GM21423 (cell line): ENCODE results near the gene CLMP.

Experiments
- ATAC-seq: cut with Tn5 transposase; IDR thresholded peaks from one replicate; pipeline ENCODE4 v1.9.1; 2021; ENCODE audit warnings: mild to moderate bottlenecking, moderate library complexity; ENCODE audit not compliant: unreplicated experiment

Gene CLMP

GRCh38 chr11:123195188-123196059, at the start of gene CLMP:
CLMP (minus strand) TSS chr11:123195248; CDS start chr11:123194940, 308 bp downstream.
- ATAC-seq, result no peak

DNA sequence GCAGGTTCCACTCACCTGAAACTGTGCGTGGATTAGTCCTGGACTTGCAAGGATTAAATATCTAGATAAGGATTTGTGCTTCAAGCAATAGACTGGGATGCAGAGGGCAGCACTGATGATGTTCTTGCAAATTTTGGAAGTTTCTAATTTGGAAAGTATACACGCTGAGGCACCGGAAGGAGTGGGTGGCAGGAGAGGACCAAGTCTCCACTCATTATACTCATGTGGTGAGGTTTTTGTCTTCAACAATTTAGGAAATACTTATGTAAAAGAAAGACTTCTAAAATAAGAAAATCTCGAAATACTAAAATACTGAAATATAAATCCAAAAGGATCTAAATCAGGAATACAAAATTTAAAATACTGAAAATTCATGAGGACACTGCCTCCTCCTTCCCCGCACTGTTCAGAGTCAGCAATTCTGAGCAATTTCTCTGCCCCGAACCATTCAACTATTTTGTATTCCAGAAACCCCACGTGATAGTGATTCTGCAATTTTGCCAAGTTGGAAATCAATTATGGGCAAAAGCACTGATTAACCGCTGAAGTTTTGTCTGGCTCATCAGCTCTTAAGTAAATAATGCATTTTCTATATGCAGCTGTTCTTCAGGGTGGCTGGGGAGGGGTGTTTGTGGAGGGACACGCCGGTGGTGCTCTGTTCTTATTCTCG, 47.0 kb upstream of the CLMP start:
- no peak for ATAC-seq

DNA sequence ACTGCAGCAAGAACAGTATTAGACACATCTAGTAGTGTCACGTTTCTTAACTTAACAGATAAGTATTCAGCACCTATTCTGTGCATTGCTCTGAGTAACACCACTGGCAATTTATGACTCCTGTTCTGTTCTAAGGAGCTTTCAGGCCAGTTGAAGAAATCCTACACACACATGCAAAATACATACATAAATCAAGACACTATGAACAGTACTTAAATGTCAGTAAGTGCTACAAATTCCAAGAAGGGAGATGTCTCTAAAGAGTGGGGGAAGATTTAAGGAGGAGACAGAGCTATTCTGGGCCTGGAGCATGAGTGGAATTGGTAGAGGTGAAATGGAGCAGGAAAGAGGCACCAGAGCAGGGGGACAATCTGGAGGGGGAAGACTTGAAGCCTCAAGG, 46.2 kb upstream of the CLMP start:
- ATAC-seq, result no peak

DNA sequence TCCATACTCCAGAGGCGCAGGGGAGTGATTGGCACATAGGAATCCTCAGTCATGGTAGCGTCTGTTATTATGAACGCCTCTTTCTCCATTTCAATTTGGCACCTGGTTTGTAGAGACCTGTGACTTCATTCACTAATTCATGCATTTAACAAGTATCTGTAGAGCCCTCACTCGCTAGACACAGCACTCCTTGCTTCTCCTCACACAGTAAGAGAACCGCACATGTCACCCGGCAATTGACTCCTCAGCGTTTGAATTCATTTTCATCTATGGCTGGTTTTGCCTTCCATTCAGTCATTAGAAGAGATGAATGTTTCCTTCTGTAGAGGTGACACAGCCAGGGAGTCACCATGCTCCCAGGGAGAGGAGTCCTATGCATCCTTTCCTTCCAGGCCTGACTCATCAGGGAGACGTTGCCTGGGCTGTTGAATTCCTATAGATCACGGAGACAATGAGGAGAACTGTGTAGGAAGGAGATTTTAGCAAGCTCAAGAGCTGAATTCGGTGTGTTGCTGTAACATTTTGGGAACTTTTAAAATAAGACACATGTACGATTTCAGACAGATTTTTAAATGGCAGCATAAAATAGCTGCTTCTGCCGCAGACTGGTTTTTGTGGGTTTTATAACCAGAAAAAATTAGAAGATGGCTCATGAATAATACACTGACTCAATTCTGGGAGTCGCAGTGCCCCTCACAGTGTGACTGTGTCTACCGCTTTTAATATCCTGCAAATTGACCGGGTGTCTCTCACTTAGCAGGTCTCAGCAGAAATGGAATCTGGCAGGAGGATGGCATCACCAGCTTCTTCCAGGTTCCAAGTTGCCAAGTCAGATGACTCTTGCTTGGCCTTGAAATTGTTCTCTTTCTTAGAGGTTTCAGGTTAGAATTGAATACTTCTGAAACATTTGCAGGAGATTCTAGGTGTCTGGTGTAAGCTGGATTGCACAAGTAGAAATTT, 44.4 kb upstream of the CLMP start:
- ATAC-seq, result no peak

DNA sequence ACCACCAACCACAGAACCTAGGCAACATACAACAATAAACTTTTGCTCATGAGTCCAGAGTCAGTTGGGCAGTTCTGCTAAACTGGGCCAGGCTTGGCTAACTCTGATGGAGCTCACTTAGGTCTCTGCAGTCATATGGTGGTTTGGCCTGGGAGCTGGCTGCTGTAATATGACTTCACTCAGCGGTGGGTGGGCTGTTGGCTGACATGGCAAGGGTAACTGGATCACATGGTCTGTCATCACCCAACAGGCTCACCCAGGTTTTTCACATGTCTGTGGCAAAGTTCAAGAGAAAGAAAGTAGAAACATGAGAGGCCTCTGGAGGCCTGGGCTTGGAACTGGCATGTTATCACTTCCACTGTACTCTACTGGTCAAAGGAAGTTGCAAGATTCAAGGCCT, 43.2 kb upstream of the CLMP start:
- no peak for ATAC-seq

- ATAC-seq, result no peak
Observed at GRCh38 chr11:123236879-123237278, 41.8 kb upstream of the CLMP start.

DNA sequence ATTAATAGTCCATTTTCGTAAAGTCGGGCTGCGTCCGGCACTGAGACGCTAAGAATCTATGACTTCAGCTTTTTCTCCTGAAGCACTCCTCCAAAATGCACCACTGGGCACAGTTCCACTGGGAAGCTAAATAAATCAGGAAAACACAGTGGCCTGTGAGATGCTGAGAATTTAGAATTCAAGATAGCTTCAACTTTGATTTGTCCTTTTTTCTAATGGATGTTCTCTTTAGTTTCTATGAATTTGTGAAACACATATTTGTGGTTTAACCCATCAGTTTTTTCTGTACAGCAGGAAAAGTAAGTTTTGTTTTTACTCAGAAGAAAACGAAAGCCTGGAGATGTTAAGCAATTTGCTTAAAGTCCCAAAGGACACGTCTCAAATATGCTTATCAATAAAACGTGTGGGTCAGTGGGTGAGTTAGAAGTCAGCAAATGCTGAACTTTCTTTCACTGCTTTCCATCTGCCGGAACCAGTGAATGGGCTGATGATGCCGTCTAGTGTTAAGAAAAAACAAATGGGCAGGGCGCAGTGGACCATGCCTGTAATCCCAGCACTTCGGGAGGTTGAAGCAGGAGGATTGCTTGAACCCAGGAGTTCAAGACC, 40.7 kb upstream of the CLMP start:
- no peak for ATAC-seq

GRCh38 chr11:123235117-123235655, 40.1 kb upstream of the CLMP start:
- ATAC-seq, result no peak

DNA sequence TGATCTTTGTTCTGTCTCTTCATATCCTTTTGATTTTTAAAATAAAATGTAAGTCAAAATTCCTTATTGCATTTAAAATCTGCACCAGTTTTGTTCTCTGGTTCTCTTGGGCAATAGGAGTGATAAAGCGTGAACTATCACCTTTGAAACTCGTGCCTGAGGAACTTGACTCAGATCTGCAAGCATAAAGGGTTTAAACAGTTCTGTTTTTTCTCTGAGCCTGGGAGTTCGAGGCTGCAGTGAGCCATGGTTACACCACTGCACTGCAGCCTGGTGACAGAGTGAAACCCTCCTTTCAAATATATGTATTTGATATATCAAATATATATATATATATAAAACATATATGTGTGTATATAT, 38.9 kb upstream of the CLMP start:
- ATAC-seq, result no peak

GRCh38 chr11:123233280-123233974, 38.4 kb upstream of the CLMP start:
- ATAC-seq, result peak; percentile 98

DNA sequence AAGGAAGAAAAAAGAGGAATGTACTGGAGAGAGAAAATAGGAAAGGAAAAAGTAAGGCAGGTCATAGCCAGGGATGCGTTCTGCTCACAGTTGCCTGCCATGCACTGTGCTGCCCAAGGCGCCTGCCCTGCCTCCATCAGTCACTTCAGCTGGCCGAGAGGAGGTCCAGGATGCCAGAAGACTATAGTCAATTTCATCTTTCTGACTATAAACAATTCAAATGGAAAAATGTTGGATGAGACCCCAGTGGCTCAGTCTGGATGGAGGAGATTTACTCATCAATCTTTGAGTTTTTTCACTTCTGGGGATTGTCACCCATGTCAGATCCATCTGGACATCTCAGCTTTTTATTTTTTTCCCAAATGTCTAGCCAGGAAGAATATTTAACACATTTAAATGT, 36.7 kb upstream of the CLMP start:
- no peak for ATAC-seq

- no peak for ATAC-seq
Observed at GRCh38 chr11:123231256-123231655, 36.2 kb upstream of the CLMP start.

DNA sequence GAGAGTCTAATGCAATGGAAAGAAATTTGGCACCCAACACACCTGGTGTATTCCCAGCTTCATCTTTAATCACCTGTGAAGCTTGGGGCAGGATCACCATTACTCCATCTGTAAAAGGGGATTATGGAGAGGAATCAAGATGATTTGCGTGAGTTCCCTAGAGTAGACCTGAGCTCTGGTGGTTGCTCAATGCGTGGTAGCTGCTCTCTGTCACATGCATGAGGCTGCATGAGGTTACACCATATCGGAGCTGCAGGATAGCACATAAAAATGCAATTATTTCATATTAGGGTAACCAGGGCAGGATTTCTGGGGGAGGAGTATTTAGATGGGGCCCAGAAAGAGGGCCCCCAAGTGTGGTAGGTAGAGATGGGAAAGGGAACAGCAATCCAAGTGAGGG, 35.3 kb upstream of the CLMP start:
- no peak for ATAC-seq

DNA sequence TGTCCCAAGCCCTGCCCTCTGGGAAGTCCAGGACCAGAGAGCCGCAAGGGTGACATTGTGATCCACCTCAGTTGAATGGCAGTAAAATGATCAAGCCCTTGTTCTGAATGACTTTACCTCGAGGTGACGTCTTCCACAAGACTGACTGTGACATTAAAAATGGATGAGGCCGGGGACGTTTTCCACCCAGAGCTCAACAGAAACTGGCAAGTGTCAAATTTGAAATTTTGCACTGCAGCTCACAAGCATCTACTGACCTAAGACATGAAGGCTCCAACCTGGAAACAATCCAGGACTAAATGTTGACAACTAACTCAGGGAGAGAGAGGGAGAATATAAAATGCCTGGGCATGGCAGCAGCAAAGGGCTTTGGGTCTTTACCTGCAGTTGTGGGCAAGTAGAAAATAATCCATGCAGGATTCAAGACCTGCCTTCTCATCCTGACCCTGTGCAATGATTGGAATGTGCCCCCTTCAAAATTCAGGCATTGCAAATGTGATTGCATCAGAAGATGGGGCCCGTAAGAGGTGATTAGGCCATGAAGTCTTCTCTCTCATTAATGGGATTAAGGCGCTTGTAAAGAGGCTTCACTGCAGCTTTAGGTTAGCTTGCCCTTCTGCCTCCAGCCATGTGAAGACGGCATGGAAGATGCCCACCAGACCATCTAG, 33.6 kb upstream of the CLMP start:
- ATAC-seq, result no peak

DNA sequence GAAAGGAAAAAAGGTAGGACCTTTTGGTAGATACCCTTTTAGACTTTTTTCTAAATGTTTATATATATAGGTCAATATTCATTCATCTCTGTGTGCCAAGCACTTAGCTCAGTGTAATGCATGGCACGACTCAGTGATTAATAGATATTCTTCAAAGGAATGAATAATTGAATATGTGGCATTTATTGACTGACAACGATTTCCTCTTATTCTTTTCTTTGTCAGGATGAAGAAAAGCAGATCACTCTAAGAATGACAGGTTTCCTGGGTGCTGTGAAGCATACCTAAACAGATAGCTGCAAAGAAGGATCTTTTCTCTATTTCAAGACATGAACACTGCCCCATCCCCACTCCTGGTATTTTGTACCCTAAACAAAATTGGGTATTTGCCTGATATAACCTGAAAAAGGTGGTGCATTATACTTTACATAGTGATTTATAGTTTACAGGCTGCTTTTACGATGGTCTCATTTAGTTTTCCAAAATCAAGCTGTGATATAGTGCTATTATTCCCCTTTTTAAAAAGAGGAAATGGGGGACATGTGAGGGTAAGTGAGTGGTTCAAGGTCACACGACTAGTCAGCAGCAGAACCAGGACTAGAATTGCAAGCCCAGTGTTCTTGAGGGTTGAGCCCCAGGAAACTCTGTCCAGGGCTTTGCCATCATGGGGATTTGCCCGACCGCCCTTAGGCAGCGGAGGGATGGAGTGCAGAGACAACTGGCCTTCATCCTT, 32.9 kb upstream of the CLMP start:
- ATAC-seq, result no peak

- ATAC-seq, result no peak
Observed at GRCh38 chr11:123221584-123221983, 26.5 kb upstream of the CLMP start.

- ATAC-seq, result no peak
Observed at GRCh38 chr11:123221096-123221561, 26.1 kb upstream of the CLMP start.

GRCh38 chr11:123219066-123219690, 24.1 kb upstream of the CLMP start:
- ATAC-seq, result no peak
